Mucosa of gallbladder (tissue), 1 donor: ENCODE data around the gene NXN. TPM values are rescaled to one million over a fixed set of nuclear protein-coding genes. Genes with fewer than 3 reads are reported as not detected.
A peak's percentile ranks its signal among the peaks of the same experiment; 100 is the strongest.
"Not testable (repeated sequence)": the region's sequence is repeated elsewhere in the genome, so short reads cannot be mapped to it uniquely, and the experiment has no call there.

Experiments
- DNase-seq: peaks from one replicate; pipeline ENCODE4 v3.0.0-alpha.2; 2020; ENCODE audit warnings: low spot score
- total RNA-seq: library from RNA; stranded (reverse); gene quantifications from one replicate; pipeline ENCODE4 v1.2.1, GENCODE V29; 2021
- donor health status: DM: no; HTN: no; CAD: no.

Gene NXN
- total RNA-seq, 1 donor from 2014 or later, result 46.0 TPM

- DNase-seq, result peak; percentile 30
These were observed 26.5 kb upstream of the NXN start for GRCh38 chr17:1006054-1006453.

DNA sequence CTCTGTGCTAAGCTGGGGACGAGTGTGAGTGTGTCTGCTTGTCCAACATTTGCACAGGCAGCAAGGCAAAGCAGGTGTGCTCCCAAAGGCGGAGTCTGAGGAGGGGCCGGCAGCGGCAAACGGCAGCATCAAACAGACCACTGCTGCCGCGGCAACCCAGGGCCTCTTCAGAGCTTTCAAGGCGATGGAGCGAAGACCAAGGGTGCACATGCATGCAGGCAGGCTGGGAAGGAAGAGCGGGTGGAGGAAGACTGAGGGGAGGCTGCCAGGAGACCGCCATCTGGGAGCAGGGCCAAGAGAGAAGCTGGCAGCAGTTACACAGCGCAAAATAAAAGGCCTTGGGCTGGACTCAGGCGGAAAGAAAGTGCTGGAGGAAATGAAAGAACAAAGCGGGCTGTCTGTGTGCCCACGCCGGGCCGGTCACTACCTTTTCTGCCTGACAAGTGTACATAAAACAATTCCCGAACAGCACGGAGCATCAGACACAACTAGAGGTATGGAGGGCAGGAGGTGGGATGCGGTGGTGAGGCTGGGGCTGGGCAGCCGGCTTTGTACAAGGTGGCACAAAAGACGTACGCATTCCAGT, 25.9 kb upstream of the NXN start:
- DNase-seq, result peak; percentile 80

DNA sequence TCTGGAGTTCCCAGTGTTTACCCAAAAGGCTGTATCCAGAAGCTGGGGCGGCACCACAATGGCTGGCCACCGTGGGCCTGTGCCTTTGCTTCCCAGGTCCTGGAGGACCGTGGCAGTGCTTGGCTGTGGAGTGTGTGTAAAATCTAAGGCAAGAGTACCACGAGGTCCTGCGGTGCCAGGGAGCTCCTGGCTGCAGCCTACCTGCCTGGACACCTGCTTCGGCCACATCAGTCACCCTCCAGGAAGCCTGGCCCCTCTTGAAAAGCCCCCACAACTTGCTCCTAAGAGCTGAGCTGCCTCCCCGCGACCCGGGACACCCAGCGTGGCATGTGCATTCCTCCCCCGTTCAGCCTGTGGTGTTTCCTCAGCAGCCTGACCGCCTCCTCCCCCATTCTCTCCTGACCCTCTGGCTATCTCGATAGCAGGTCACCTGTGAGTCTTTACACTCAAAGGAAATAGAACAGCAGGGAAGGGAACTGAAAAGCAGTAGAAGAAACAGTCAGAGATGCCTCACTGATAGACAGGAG, 25.3 kb upstream of the NXN start:
- DNase-seq, result no peak

DNA sequence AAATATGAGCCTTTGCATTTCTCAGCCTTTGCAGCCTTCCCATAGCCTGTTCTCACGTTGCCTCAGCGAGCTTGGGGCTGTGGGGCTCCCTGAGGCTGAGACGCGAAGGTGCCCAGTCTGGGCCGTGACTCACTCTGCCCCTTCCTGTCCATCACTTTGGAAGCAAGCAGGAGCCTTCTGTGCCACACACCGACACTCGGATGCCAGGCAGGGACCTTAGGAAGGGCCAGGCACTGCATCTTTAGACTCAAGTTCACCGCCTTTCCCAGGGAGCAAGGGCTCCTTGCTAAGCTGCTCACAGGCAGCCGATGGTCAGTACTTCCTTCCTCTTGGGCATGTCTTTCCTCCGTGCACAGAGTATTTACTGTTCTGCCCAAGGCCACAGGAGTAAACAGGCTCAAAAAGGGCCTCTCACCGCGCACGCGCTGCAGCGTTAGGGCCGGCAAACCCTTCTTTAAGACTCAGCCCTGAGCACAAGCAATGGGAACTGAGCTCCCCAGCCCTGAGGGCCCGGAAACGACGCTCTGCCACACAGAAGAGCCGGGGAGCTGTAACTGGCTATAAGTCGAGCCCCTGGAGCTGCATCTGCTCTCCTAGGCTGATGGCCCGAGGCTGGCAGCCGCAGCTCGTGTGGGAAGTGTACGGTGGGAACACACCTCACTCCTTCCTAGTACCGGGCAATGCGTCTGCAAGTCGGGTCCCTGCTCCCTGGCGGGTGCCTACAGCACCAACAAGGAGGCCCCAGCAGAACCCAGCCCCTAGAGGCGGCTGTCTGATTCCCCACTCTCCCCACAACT, 24.6 kb upstream of the NXN start:
- DNase-seq, result no peak

- no peak for DNase-seq
These were observed 24.0 kb upstream of the NXN start for GRCh38 chr17:1003633-1003971.

DNA sequence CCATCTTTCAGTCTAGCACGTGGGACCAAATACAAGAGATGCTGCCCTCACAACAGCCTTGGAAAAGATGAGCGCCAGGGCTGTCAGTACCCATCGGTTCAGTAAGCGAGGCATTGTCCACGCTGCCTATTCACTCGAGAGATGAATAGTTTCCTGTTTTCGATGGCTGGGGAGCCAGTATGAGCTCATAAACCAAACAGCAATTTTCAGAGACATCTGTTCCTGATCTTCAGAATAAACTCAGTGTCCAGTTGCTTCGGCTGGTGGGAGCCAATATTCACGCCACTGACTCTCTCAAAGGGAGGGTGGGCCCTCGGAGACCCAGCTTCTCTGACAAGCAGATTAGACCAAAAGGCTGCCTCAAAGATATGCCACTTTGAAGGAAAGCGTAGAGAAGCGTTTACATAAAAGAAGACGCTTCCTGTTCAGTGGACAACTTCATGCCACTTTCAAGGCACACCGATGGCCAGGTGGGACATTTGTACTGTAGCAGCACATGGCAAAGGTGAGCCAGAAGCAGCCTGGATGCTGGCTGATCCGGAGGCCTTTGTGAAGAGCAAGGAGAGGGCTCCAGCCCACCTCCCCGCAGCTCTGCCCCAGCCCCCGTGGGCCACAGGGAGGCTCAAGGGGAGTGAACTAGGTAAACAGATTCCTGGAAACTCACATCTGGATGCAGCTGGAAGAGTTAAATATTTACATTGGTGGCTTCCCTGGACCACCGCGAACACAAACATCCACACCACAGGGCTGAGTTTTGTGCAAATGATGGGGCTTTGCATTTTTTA, 23.4 kb upstream of the NXN start:
- DNase-seq, result no peak

DNA sequence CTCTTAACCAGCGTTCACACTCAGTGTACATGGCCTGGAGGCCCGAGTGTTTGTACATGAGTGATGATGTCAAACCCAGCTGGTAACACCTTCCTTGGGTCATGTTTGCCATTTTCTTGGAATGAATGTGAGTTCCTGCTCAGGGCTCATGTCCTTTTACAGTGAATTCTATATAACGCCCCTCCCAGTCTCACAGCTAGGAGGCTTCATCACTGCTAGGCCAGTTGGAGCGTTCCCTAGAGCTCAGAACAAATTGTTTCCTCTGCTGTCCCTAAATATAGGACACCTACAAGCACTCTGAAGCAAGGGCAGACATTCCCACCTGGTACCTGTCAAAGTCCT, 22.8 kb upstream of the NXN start:
- DNase-seq, result no peak

- DNase-seq, result no peak
These were observed 22.2 kb upstream of the NXN start for GRCh38 chr17:1001640-1002411.

DNA sequence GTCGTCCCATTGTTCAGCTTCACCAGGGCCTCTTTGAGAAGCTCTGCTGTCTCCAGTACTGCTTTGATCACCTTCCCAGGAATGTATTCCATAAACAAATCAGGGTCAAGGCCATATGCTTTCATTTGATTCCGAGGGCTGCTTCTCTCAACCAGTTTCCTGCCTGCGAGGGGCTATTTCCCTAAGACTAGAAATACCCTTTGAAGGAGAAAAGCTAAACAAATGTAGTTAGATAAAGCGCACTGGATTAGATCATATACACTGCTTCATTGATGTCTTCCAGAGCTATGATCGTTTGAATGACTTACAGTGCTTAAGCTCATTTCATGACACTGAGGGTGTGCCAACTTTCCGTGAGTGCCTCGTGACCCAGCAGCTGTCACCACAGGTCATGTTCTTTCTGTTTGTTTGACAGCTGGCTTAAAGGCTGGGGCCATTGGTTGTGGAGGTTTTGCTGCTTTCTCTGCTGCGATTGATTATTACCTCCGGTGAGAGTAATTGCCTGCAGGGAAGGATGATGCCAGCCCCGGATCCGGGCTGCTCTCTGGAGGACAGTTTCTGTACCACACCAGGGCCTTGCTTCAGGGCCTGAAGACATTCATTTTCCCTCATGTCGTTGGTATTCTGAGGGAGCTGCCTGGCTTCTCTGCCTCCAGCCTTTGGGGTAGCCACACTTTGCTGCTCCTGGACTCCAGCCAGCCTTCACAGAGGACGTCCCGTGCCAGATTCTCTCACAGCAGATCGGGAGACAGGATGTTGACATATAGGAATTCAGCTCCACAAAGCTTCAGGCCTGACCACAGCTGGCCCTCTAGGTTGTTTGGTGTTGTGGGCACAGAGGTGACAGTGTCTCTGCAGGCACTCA, 21.3 kb upstream of the NXN start:
- no peak for DNase-seq

DNA sequence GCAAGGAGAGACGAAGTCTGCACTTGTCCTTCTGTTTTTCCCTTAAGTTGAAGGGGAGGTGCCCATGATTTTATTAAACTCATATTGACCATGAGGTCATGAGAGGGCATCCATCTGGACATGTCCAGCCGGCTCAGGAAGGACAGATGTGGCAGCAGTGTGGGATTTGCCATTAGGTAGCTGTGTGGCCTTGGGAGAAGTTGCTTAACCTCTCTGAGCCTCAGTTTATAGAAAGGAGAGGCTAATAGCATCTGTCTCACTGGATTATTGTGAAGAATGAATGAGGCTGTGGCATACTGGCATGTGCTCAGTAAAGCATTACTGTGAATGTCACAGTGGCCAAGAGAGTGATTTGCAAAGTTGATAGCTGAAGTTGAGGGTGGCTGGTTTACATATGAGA, 18.5 kb upstream of the NXN start:
- DNase-seq, result no peak

DNA sequence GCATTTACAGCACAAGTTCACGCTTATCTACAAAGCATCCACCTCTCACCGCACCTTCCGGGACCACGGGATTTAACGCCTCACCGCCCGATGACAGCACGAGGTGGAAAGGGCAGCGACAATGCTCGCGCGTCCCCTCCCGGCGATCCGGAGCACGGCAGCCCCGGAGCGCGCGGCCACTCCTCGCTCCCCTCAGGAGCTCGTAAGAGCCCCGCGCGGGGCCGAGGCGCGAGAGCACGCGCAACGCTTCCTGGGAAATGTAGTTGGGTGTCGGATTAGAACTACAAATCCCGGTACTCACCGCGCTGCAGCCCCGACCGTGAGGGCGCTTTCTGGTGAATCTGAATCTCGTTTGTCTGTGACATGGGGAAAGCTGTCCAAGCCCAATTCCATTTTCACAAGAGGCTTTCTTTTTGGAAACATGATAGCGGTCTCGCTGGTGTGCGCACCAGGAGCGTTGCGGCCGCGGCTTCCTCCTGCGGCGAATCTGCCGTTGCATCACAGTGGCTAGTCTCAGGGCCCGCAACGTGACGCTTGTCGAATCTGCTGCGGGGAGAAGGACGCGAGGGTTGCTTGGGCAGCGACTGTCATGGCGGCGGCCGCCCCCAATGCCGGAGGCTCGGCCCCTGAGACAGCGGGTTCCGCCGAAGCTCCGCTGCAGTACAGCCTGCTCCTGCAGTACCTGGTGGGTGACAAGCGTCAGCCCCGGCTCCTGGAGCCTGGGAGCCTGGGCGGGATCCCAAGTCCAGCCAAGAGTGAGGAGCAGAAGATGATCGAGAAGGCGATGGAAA, 17.2 kb upstream of the NXN start, which contains the start of gene TIMM22:
TIMM22 (plus strand) TSS at position 576 of the 791 bp plus-strand sequence; CDS start at position 590, 14 bp downstream.
- DNase-seq, result peak; percentile 94

DNA sequence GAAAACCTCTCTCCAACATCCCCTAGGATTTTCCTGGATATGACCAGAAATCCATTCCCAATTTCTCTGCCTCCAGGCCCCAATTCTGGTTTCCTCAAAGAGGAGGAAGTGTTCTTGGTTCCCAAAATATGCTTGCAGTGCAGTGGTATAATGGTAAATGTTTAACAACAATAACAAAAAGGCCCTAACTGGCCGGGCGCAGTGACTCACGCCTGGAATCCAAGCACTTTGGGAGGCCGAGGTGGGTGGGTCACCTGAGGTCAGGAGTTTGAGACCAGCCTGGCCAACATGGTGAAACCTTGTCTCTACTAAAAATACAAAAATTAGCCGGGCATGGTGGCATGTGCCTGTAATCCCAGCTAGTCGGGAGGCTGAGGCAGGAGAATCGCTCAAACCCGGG, 15.7 kb upstream of the NXN start:
- not testable (repeated sequence) for DNase-seq

GRCh38 chr17:992933-993332, 13.4 kb upstream of the NXN start:
- no peak for DNase-seq

- DNase-seq, result no peak
These were observed 9.0 kb upstream of the NXN start for GRCh38 chr17:988561-988960.

DNA sequence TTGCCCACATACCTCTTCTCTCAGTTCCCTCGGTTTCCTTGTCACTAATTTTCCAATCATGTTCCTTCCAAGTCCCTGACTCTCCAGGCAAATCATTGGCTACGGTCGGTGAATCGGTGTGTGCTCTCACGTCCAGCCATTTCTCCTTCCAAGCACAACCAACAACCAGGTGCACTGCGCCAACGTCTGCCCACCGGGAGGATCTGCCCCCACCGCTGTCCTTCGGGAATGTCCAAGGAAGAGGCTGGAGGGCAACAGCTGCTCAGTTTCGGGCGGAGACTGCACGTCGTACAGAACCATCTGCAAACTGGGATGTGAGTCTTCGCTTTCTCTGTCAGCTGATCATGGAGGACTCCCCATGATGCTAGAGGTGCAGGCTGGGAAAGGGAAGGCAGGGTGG, 8.4 kb upstream of the NXN start:
- no peak for DNase-seq

DNA sequence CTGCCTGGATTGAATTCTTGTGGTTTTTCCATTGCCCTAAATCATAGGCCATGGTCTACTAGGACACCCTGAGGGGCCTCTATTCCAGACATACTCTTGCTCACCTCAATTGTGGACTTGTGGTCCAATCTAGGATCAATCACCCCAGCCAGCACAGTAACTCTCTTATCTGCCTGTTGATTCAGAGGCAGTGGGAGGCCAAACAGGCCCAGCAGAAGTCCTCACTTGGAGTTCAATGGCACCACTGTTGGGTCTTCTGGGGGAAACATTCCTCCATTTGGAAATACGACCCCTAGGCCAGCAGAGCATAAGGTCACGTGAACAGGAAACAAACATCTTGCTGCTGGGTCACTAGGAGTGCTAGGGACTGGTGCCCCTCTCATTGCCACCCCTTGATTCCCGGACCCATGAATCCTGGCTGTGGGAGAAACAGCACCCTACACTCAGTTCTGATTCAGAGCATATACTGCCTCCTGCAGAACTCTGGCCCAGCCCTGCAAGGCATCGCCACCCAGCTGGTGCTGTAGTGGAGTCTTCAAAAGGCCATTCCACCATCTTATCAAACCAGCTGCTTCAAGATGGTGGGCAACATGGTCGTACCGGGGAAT, 6.8 kb upstream of the NXN start:
- DNase-seq, result no peak

- no peak for DNase-seq
These were observed 4.3 kb upstream of the NXN start for GRCh38 chr17:983921-984320.

- no peak for DNase-seq
These were observed 1.7 kb upstream of the NXN start for GRCh38 chr17:981292-981658.

DNA sequence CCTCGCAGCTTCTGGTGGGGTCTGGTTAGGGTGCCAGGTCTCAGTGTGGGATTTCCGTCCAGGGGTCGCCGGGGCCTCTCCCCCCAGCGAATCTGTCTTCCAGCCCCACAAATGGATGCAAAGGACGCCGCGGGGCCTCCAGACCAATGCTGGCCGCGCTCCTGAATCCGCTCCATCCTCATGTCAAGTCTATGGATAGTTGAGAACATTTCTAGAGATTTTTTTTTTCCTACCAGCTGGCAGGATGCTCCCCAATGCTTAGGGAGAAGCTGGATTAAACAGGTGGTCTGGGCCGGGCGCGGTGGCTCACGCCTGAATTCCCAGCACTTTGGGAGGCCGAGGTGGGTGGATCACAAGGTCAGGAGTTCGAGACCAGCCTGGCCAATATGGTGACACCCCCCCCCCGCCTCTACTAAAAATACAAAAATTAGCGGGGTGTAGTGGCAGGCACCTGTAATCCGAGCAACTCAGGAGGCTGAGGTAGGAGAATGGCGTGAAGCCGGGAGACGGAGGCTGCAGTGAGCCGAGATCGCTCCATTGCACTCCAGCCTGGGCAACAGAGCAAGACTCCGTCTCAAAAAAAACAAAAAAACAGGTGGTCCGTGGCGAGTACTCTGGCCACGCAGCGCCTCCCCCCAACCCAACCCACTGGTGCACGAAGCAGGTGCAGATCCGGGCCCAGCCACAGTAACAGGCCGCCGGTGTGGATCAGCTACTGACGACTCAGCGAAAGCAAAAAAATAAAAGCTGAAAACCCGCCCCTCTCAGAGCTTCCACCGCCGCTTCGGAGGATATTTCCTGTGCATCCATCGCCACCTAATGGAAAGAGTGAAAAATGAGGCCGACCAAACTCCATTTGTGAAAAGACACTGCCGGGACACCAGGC, 1.1 kb upstream of the NXN start:
- peak; percentile 87 for DNase-seq
